ENCODE results near the gene SLC26A11.

GRCh38 chr17:80214012-80214877 lies 6.0 kb upstream of the SLC26A11 start:
- TF ChIP-seq CTCF (IDR thresholded peaks at IDR 0.05), result no peak
- no peak for TF ChIP-seq EP300 (IDR thresholded peaks at IDR 0.05)
- TF ChIP-seq POLR2A (IDR thresholded peaks at IDR 0.05), result no peak
